Psoas muscle (tissue), 8 donors: Measurements from ENCODE around the gene HPCAL1. TPM values are rescaled to one million over a fixed set of nuclear protein-coding genes. Genes with fewer than 3 reads are reported as not detected.
A peak's percentile ranks its signal among the peaks of the same experiment; 100 is the strongest.

ENCODE experiments used
- ATAC-seq, 4 donors: fragments of 200-7000 bp; cut with Tn5 transposase; one replicate each; pipeline ENCODE4 v1.9.1; 2020; ENCODE audit warnings: moderate library complexity in 3 of 4, mild to moderate bottlenecking in 2 of 4
- DNase-seq, 2 donors: peaks; one replicate each; pipeline ENCODE4 v3.0.0-alpha.2; 2020
- H3K27ac ChIP-seq: fragments of 200-600 bp; one replicate; pipeline ENCODE4 v1.8.0; 2022
- H3K27me3 ChIP-seq, 3 donors: fragments of 200-600 bp in 1 of 3; one replicate each; pipeline versions ENCODE4 v1.6.1 to v1.8.0; 2013 to 2022; ENCODE audit warnings: low read length in 2 of 3, mild to moderate bottlenecking in 2 of 3, moderate library complexity in 1 of 3; ENCODE audit not compliant: insufficient read depth in 3 of 3
- H3K36me3 ChIP-seq, 2 donors: fragments of 200-600 bp in 1 of 2; one replicate each; pipeline versions ENCODE4 v1.6.1 to v1.8.0; 2013 to 2022; ENCODE audit warnings: low read depth in 1 of 2, mild to moderate bottlenecking in 1 of 2, moderate library complexity in 1 of 2; ENCODE audit not compliant: insufficient read depth in 1 of 2
- H3K4me1 ChIP-seq: fragments of 200-600 bp; one replicate; pipeline ENCODE4 v1.8.0; 2022
- H3K4me3 ChIP-seq: fragments of 200-600 bp; one replicate; pipeline ENCODE4 v1.8.0; 2022; ENCODE audit warnings: mild to moderate bottlenecking
- H3K9me3 ChIP-seq: fragments of 200-600 bp; one replicate; pipeline ENCODE4 v1.8.0; 2022
- WGBS, 3 donors: extraction: QIAGEN DNeasy Blood & Tissue Kit; methylation state at CpG; one replicate each; pipeline versions ENCODE4 v1.1.6 to v1.1.7; 2013; 5-methylcytosine and 5-hydroxymethylcytosine counted together
- intact Hi-C, 2 donors: fragments of 100-400 bp; cut with DNase I; formaldehyde crosslinking; loops; one replicate each; pipeline versions ENCODE4 v1.11.0 to v1.14.2; 2022
- polyA plus RNA-seq, 3 donors: library from polyadenylated mRNA; stranded (reverse); fragments of 200-250 nt; gene quantifications; one replicate each; pipeline ENCODE4 v1.2.3, GENCODE V29; 2013
- total RNA-seq, 4 donors: library from RNA; stranded (reverse); fragmentation: NEBNext Ultra II Directional in 2 of 4; extraction: Animal tissue kit (Norgen Biotek cat#: 25700) in 2 of 4; gene quantifications; one replicate each; pipeline versions ENCODE4 v1.2.1 to v1.2.4, GENCODE V29; 2021 to 2023
- TF ChIP-seq, protein P1 (sequence below): fragments of 200-600 bp; IDR thresholded peaks from one replicate; pipeline ENCODE4 v1.8.0; 2022; ENCODE audit warnings: antibody characterized with exemption
- donor health status: healthy with polysubstance abuse.
- donor health status: DM: no; HTN: no; CAD: no; lungs with moderate emphysema.
- donor health status: Bipolar disorder and iron deficiency.
- donor health status: healthy.
- donor health status: DM: yes; HTN: yes; CAD: no.
- donor health status: DM: no; HTN: no; CAD: no.
- donor health status: DM: no; HTN: no; CAD: no.
- donor health status: DM: yes; HTN: yes; CAD: no.

HPCAL1 gene
- total and polyA plus RNA-seq, 7 donors, result 16.1 to 182 (median 33.4) TPM

DNA sequence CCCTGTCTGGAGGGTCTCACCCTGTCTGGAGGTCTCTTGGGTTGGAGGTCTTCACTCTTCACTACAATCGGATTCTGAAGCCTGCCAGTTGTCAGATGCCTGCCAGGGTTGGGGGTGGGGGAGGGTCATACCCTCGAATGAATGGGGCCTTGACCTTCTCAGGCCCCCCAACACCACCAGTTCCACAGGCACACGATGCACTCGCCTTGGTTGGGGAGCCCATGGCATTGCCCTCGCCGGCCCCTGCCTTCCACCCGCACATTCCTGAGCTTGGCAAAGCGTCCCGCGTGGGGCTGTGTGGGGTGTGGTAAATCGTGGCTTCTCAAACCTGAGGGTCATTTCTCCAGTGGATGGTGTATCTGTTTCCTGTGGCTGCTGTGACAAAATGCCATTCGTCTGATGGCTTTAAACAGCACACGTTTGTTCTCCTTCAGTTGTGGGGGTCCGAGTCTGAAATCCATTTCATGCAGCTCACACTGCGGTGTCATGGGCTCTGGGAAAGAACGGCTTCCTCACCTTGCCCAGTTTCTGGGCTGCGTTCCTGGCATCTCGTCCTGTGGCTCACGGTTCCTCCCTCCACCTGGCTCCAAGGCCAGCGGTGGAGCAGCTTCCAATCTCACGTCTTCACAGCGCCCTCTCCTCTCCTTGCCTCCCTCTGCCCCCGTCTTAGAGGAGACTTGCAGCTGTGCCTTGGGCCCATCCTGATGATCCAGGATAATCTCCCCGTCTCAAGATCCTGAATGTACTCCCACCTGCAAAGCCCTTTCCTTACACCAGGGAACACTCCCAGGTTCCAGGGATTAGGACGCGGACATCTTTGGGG, 38.0 kb upstream of the HPCAL1 start:
- no peak overlapping the region for H3K27ac ChIP-seq
- no peaks in the 10 kb centered on the region for H3K36me3 ChIP-seq
- no peak overlapping the region for H3K4me3 ChIP-seq
- intact Hi-C loops, result no loop called here
- H3K4me1 ChIP-seq, result no peaks in the 10 kb centered on the region
- ATAC-seq (no peak), DNase-seq (peak in 1 of 2 donors; percentile 45)
- H3K9me3 ChIP-seq, result no peaks in the 10 kb centered on the region
- 88 to 92% (median 89%) methylated on average over 26 of the region's 26 CpGs for WGBS, 3 donors
- TF ChIP-seq, protein P1, sequence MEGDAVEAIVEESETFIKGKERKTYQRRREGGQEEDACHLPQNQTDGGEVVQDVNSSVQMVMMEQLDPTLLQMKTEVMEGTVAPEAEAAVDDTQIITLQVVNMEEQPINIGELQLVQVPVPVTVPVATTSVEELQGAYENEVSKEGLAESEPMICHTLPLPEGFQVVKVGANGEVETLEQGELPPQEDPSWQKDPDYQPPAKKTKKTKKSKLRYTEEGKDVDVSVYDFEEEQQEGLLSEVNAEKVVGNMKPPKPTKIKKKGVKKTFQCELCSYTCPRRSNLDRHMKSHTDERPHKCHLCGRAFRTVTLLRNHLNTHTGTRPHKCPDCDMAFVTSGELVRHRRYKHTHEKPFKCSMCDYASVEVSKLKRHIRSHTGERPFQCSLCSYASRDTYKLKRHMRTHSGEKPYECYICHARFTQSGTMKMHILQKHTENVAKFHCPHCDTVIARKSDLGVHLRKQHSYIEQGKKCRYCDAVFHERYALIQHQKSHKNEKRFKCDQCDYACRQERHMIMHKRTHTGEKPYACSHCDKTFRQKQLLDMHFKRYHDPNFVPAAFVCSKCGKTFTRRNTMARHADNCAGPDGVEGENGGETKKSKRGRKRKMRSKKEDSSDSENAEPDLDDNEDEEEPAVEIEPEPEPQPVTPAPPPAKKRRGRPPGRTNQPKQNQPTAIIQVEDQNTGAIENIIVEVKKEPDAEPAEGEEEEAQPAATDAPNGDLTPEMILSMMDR, result no peak
- no peaks in the 10 kb centered on the region for H3K27me3 ChIP-seq

DNA sequence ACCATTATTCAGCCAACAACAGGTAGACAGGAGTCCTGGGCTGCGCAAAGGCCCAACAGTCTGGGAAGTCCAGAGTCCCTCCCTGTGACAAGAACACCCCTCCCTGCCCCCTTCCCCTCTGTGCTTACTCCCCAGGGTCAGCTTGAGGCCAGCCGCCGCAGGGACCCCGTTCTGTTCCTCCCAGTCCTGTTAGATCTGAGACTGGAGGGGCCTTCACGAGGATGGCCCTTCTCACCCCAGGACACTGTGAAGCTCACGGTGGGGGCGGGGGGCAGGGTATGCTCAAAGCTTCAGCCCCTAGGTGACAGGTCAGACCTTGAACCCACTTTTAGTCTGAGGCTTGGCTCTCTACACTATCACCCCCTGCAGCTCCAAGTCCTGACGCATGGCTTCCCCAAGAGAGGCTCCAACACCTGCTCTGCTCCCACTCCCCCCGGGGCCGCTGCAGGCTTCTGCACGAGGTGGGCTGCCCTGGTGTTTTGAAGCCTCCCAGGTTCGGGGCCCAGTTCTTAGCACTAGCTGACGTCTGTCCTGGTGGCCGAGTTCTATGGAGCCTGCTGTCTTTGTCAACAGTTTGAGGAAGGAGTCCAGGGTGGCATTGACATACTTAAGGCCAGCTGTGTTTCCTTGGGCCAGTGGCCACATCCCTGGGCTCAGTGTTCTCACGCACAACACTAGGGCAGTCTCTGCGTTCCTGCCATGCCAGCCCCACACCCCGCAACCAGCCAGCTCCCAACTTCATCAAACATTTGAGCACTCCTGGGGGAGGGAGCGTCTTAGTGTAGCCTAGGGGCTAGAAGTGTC, 37.2 kb upstream of the HPCAL1 start:
- no peak overlapping the region for H3K4me3 ChIP-seq
- WGBS, 3 donors, result 88 to 90% (median 88%) methylated on average over 18 of the region's 18 CpGs
- no peak overlapping the region for H3K27ac ChIP-seq
- ATAC-seq (no peak), DNase-seq (peak in 1 of 2 donors; percentile 24)
- intact Hi-C loops, result no loop called here
- H3K9me3 ChIP-seq, result no peaks in the 10 kb centered on the region
- no peaks in the 10 kb centered on the region for H3K4me1 ChIP-seq
- H3K27me3 ChIP-seq, result no peaks in the 10 kb centered on the region
- H3K36me3 ChIP-seq, result no peaks in the 10 kb centered on the region
- TF ChIP-seq, protein P1, result no peak

DNA sequence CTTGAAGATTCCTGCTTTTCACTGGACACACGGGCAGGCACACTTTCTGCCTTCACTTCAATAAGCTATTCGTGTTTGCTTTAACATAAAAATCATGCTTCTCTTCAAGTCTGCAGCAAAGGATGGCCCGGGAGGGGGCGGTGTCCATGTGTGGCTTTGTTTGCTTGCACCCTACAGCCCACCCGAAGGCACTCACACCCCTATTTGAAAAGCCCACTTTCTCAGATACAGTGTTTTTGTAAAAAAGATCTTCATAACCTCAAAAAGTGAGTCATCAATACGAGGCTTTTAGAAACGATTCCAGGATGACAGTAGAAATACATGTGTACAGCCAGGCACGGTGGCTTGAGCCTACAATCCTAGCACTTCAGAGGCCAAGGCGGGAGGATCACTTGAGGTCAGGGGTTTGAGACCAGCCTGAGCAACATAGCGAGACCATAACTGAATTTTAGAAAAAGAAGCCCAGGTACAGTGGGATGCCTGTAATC, 36.5 kb upstream of the HPCAL1 start:
- no peaks in the 10 kb centered on the region for H3K36me3 ChIP-seq
- no peak overlapping the region for H3K4me3 ChIP-seq
- intact Hi-C loops, result no loop called here
- H3K27me3 ChIP-seq, result no peaks in the 10 kb centered on the region
- WGBS, 3 donors, result 73 to 82% (median 78%) methylated on average over 10 of the region's 10 CpGs
- TF ChIP-seq, protein P1, result no peak
- DNase-seq (peak in 1 of 2 donors; percentile 37), ATAC-seq (no peak)
- no peak overlapping the region for H3K27ac ChIP-seq
- no peaks in the 10 kb centered on the region for H3K9me3 ChIP-seq
- H3K4me1 ChIP-seq, result no peaks in the 10 kb centered on the region

DNA sequence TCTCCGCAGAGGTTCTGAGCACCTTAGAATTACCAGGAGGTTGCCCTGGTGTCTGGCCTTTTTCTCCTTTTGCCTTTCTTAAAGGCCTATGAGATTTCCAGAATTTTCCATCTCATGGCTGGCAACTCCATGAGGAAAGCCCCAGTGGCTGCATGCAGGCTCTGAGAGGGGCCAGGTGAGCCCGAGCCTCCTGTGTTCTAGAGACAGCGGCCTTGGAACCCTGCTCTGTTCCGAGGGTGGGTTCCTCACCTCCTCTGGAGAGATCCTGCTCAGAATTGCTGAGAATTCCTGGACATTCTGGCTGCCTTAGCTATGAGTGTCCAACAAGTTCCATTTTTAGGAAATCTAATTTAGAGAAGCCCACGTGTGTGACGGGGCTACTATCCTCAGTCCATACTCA, 35.7 kb upstream of the HPCAL1 start:
- WGBS, 3 donors, result 66 to 81% (median 72%) methylated on average over 6 of the region's 6 CpGs
- no peaks in the 10 kb centered on the region for H3K4me1 ChIP-seq
- H3K27ac ChIP-seq, result no peak overlapping the region
- intact Hi-C loops, result no loop called here
- TF ChIP-seq, protein P1, result no peak
- DNase-seq (peak in 1 of 2 donors; percentile 12), ATAC-seq (peak in 1 of 4 donors; percentile 3)
- H3K9me3 ChIP-seq, result no peaks in the 10 kb centered on the region
- H3K4me3 ChIP-seq, result no peak overlapping the region
- no peaks in the 10 kb centered on the region for H3K27me3 ChIP-seq
- H3K36me3 ChIP-seq, result no peaks in the 10 kb centered on the region
